LHCN-M2 (cell line): Measurements from ENCODE around the gene SLC46A1. TPM values are rescaled to one million over a fixed set of nuclear protein-coding genes. Genes with fewer than 3 reads are reported as not detected.

ENCODE experiments used
- DNase-seq: peaks from one replicate; pipeline ENCODE4 v3.0.0-alpha.2; 2012; ENCODE audit warnings: low read depth
- total RNA-seq: library from RNA; depleted of rRNA; stranded (reverse); fragments of >200 nt; gene quantifications from 2 replicates; pipeline ENCODE4 v1.2.3, GENCODE V29; 2014; rRNA removed

The SLC46A1 gene
- total RNA-seq, 1 experiment from 2014 or later: 1.0 TPM

- peak; percentile 91 for DNase-seq
Observed at GRCh38 chr17:28357061-28357900, 48.7 kb downstream of the SLC46A1 start, which contains the start of gene POLDIP2. Gene POLDIP2, minus strand, starts transcription at chr17:28357527. Its CDS starts 79 bp downstream, at chr17:28357448.

DNA sequence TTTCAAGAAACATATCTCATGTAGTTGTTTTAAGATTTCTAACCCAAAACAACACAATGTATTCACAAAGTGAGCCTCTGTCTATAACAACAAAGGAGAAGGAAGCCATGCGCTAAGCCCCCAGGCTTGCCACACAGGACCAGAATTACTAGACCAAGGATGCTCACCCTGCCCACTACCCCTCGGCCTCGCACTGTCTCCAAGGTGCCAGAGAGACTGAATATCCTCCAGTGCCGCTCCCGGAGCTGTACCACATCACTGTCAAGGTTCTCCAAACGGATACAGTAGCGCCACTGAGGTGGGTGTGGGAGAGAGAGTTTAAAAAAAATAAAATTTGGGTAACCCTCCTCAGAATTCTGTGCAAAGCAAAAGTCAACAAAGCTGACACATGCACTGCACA is 55.7 kb downstream of the SLC46A1 start:
- DNase-seq: no peak

GRCh38 chr17:28348979-28349378 is 57.0 kb downstream of the SLC46A1 start:
- no peak for DNase-seq

- peak; percentile 90 for DNase-seq
Observed at GRCh38 chr17:28347261-28347891, 58.6 kb downstream of the SLC46A1 start.

DNA sequence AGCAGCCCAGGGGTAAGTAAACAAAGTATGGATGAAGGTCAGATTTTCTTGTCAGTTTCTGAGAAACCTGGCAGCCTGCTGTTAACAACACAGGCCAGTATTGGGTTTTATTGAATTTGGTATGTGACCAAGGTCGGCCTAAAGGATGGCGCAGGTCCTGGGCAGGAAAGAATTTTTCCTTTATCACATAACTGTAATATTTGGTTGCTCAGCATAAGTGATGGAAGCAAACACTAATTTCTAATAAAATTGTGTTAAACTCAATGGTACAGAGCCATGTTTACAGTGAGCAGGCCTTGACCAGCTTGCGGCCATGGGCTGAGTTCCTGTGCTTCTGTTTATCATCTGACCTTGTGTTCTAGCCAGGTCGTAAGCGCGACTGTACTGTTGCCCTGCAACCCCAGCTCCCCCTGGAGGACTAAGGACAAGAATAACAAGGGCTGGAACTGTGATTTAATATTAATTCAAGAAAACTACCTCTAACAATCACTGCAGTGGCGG is 59.2 kb downstream of the SLC46A1 start:
- DNase-seq: no peak

- no peak for DNase-seq
Observed at GRCh38 chr17:28346199-28346580, 59.8 kb downstream of the SLC46A1 start.

DNA sequence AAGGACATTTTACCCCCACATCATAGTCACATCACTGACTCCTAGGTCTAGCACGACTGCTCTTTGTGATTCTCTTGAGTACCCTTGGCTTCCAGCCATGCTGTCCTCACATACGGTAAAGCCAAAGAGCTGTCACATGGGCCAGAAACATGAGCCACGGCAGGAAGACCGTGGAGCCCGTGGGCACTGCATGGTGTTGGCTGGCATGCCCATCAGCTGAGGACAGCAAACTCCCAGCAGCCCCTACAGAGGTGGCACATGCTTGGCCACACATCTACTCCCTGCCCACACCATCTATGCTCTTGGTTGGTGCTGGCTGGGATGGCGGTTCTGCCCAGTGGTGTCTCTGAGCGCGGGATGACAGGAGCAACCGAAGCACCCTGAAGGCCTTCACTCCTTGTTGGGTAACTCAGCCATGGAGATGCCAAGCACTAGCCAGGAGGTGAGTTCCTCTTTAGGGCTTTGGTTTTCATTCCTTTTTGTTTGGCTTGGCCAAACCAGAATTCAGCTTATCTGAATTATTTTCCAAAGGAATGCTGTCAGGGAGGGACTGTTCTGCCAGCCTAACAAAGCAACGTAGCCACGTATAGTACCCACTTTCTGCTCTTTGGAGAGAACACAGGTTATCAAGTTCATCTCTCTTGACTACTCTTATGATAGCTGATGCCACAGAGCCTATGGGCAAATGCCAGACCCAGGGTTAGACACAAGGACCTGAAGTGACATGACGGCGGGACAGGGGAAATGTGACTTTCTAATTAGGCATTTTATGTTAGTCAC is 60.4 kb downstream of the SLC46A1 start:
- DNase-seq: no peak

Other genes with a start within 250 kb of the SLC46A1 start
- 24.9 and 27.2 TPM in 2 replicates for gene TMEM97, start 87.0 kb downstream of the SLC46A1 start, total RNA-seq
- gene IFT20, start 70.7 kb downstream of the SLC46A1 start, total RNA-seq: 26.5 and 27.3 TPM in 2 replicates
- 18.0 and 19.7 TPM in 2 replicates for gene TNFAIP1, start 70.5 kb downstream of the SLC46A1 start, total RNA-seq
- 121 and 127 TPM in 2 replicates for gene POLDIP2, start 48.7 kb downstream of the SLC46A1 start, total RNA-seq
- not detected in 2 replicates for gene SEBOX, start 41.0 kb downstream of the SLC46A1 start, total RNA-seq
- gene VTN, start 35.9 kb downstream of the SLC46A1 start, total RNA-seq: 0.40 TPM in 1 of 2 replicates, not detected in the other
- 13.5 and 18.5 TPM in 2 replicates for gene SARM1, start 34.5 kb downstream of the SLC46A1 start, total RNA-seq
- not detected in 2 replicates for gene SLC13A2, start 67.4 kb upstream of the SLC46A1 start, total RNA-seq
- gene FOXN1, start 100.1 kb upstream of the SLC46A1 start, total RNA-seq: not detected in 2 replicates
- 44.3 and 47.6 TPM in 2 replicates for gene UNC119, start 146.4 kb upstream of the SLC46A1 start, total RNA-seq
- 45.2 and 65.0 TPM in 2 replicates for gene PIGS, start 165.3 kb upstream of the SLC46A1 start, total RNA-seq
- 38.5 and 47.4 TPM in 2 replicates for gene ALDOC, start 170.7 kb upstream of the SLC46A1 start, total RNA-seq
- 89.8 and 106 TPM in 2 replicates for gene SPAG5, start 192.8 kb upstream of the SLC46A1 start, total RNA-seq
- 3.5 and 6.1 TPM in 2 replicates for gene RSKR, start 208.0 kb upstream of the SLC46A1 start, total RNA-seq
- gene BLTP2, start 238.9 kb upstream of the SLC46A1 start, total RNA-seq: 119 and 139 TPM in 2 replicates